Fibroblast of mammary gland (primary cell): ENCODE results near the gene PPP4R4.

Experiments
- DNase-seq: peaks from one replicate; pipeline ENCODE4 v3.0.0-alpha.2; 2010; ENCODE audit warnings: low read depth
- H3K4me3 ChIP-seq: 2 replicates; pipeline ENCODE4 v1.5.1; 2011; ENCODE audit warnings: low read depth, mild to moderate bottlenecking, low read length, moderate library complexity; ENCODE audit not compliant: control insufficient read depth
- TF ChIP-seq, protein P1 (sequence below): conservative IDR thresholded peaks from 2 replicates; pipeline ENCODE4 v1.5.1; 2011; ENCODE audit warnings: low read depth, low read length, inconsistent platforms; ENCODE audit not compliant: control insufficient read depth, insufficient read depth

Gene PPP4R4

DNA sequence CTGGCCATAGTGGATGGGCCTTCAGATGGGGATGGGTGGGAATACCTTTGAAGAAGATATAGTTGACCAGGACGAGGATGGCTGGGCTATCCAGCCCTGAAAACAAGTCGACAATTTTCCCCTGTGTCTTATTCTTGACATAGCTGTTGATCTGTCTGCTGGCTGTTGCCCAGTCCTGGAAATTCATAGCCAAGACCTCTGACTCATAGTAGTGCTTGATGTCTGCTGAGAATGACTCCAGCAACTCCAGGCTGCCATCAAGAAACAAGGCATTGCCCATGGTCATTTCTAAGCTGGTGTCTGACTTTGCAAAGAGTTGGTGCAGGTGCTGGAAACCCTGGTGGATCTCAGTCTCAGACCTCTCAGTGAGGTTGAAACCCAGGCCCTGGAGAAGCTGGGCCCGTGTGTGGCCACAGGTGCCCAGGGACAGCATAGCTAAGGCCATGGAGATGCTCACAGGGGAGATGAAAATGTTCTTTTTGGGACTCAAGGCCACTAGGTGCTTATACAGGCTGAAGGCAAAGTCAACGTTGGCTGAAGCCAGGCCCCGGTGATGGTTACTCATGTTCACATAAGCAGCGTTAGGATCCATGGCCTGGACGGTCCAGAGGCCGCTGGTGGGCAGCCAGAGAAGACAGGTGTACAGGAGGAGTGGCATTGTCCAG, 140.0 kb downstream of the PPP4R4 start:
- DNase-seq = peak; percentile 79
- TF ChIP-seq, protein P1, sequence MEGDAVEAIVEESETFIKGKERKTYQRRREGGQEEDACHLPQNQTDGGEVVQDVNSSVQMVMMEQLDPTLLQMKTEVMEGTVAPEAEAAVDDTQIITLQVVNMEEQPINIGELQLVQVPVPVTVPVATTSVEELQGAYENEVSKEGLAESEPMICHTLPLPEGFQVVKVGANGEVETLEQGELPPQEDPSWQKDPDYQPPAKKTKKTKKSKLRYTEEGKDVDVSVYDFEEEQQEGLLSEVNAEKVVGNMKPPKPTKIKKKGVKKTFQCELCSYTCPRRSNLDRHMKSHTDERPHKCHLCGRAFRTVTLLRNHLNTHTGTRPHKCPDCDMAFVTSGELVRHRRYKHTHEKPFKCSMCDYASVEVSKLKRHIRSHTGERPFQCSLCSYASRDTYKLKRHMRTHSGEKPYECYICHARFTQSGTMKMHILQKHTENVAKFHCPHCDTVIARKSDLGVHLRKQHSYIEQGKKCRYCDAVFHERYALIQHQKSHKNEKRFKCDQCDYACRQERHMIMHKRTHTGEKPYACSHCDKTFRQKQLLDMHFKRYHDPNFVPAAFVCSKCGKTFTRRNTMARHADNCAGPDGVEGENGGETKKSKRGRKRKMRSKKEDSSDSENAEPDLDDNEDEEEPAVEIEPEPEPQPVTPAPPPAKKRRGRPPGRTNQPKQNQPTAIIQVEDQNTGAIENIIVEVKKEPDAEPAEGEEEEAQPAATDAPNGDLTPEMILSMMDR = no peak
- no peak overlapping the region for H3K4me3 ChIP-seq

DNA sequence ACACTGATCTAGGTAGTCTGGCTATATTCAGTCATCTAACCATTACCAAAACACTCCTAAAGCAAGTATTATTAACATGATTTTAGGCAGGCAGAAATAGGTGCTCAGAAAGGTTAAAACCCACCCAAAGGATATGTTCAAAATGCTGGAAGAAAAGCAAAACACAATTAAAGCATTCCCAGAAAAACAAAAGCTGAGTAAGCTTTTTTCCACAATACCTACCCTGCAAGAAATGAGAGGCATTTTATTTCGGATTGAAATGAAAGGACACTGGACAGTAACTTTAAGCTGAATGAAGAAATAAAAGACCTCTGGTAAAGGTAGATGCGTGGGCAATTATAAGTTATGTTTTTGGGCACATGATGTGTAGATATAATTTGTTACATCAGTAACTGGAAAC, 140.8 kb downstream of the PPP4R4 start:
- DNase-seq = no peak
- H3K4me3 ChIP-seq = no peak overlapping the region

DNA sequence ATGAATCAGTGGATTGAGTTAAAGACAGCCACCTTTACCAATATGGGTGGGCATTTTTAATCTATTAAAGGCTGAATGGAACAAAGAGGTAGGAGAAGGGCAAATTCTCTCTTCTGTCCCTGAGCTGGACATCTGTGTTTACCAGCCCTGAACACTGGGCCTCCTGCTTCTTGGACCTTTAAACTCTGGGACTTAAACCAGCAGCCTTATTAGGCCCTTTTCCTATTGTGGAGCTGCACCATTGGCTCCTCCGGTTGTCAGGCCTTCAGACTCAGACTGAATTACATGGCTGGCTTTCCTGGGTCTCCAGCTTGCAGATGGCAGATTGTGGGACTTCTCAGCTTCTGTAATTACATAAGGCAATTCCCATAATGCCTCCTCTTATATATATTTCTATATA, 142.6 kb downstream of the PPP4R4 start:
- no peak overlapping the region for H3K4me3 ChIP-seq
- TF ChIP-seq, protein P1 = no peak
- no peak for DNase-seq

More for the DNA sequence above, 140.8 kb downstream of the PPP4R4 start:
- TF ChIP-seq, protein P1 = no peak

DNA sequence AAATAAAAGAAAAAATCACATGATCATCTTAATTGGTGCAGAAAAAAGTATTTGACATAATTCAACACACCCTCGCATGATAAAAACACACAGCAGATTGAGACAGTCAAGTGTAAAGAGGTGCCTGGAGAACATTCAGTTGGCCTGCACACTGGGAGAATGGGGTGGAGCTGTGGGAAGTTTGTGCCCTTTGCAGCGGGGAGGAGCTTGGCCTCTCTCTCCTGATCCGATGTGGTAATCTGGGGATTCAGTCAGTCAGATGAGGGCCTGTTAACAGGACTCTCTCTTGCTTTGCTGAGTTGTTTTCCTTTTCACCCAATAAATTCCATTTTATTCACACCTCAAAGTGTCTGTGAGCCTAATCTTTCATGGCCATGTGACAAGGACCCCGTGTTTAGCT, 143.1 kb downstream of the PPP4R4 start:
- H3K4me3 ChIP-seq = no peak overlapping the region
- TF ChIP-seq, protein P1 = no peak
- DNase-seq = peak; percentile 71

DNA sequence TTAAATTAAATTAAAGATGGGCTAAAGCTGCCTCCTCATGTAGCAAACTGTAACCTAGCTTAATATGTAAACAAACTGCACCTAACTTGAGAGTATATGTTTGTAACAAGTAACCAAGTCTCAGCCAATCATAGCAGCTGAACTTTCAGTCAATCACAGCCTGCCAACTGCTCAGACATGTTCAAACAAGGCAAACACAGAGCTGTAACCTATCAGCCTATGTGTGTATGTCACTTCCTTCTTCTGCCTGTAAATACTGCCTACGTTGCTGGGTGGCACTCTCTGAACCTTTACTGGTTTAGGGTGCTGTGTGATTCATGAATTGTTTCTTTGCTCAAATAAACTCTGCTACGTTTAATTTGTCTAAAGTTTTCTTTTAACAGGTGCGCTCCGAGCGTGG, 146.1 kb downstream of the PPP4R4 start:
- H3K4me3 ChIP-seq = no peak overlapping the region
- no peak for DNase-seq
- TF ChIP-seq, protein P1 = no peak

DNA sequence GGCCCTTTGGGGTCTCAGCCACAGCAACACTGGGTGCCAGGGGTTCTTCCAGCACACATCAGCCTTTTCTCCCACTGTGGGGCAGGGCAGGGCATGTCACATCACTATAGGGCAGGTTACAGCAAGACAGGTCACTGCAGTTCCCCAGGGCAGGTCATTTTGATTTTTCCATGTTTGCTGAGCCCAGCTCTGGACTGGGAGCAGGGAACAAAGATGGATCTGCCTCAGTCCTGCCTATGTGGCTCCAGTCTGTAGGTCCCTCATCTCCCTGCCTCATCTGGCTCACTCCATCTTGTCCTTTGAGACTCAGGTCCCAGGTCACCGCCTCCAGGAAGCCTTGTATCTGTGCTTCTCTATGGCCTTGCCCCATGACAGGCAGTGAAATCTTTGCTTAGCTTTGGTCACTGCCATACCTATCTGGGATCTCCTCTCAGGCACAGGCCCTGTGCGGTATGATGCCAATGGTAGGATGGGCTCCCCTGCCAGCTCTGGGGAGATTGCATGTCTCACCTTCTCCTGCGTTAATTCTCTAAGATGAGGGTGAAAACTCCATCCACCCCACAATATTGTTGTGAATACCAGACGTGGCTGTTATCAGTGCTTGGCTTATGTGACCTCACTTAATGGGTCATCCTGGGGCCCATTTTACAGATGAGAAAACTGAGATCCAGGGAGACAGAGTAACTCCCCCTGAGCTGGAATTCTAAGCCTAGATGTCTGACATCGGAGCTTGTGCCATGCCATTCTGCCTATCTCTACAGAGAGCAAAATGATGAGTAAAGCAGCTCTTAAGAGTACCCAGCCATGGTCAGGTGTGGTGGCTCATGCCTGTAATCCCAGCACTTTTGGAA, 147.5 kb downstream of the PPP4R4 start:
- TF ChIP-seq, protein P1 = no peak
- DNase-seq = no peak
- no peak overlapping the region for H3K4me3 ChIP-seq
